ENCODE data around the gene ZNF213. TPM values are rescaled to one million over a fixed set of nuclear protein-coding genes. Genes with fewer than 3 reads are reported as not detected.

The ZNF213 gene
- polyA plus RNA-seq, 1 donor (not counting 4 experiments of a cell fraction or from before 2014, with no cell fraction given) = 0.51 TPM

DNA sequence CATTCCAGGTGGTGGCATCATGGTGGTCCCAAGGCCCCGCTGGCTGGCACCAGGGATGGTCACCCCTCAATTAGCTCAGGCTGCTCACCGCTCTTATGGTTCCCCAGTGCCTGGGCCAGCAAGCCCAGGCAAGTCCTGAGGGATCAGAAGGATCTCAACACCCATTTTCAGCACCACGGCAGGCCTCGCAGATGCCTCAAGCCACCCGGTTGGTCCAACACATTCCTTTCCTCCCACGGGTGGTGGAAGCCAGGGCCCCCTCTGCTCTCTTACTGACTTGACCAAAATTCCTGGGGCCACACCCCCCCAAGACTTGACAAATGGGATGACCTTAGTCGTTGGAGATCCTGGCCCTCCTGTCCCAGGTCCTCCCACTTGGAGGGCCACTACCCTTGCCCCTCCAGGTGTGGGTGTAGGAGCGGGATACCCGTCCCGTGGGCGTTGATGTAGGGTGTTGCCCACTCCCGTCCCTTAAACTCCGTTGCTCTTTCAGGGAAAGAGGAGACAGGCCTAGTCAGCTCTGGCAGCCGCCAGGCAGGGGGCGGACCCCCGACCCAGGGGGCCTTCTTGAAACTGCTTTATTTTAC lies 16.5 kb upstream of the ZNF213 start:
- Histone ChIP-seq H3K79me2 (ENCODE audit: control insufficient read depth, insufficient read depth, low read length) (peaks cover 13% of the 10 kb centered on the region), H3K4me3 (ENCODE audit: control insufficient read depth in 2 of 3, extremely low read depth in 1 of 3, insufficient read depth in 2 of 3, low read depth in 1 of 3, low read length in 3 of 3) (no peak overlapping the region), H3K9ac (ENCODE audit: control insufficient read depth, extremely low read depth, insufficient read depth, low read length) (no peak overlapping the region), H3K4me1 (ENCODE audit: control insufficient read depth, extremely low read depth, insufficient read depth, low read length) (peaks cover 13% of the 10 kb centered on the region), H3K4me2 (ENCODE audit: control insufficient read depth, extremely low read depth, insufficient read depth, low read depth, low read length) (no peak overlapping the region), H3K9me3 (ENCODE audit: control insufficient read depth, low read depth, low read length) (no peaks in the 10 kb centered on the region), H4K20me1 (ENCODE audit: control insufficient read depth, extremely low read depth, insufficient read depth, low read length) (no peaks in the 10 kb centered on the region), H2AFZ (ENCODE audit: control insufficient read depth, low read length) (no peak overlapping the region), H3K27me3 (ENCODE audit: control insufficient read depth, extremely low read depth, insufficient read depth, low read length) (no peaks in the 10 kb centered on the region), H3K9me1 (ENCODE audit: control insufficient read depth, extremely low read depth, insufficient read depth, low read length) (no peaks in the 10 kb centered on the region), H3K27ac (ENCODE audit: control insufficient read depth, insufficient read depth, low read length) (no peak overlapping the region), H3K36me3 (ENCODE audit: control insufficient read depth in 2 of 2, extremely low read depth in 1 of 2, insufficient read depth in 2 of 2, low read length in 2 of 2) (peaks cover 0 to 23% of the 10 kb centered on the region in 2 experiments)
- no peak for DNase-seq (ENCODE audit: low read depth, low spot score)
- dilution Hi-C loops (cut with MboI; ENCODE audit: extremely low pct_ligation_motif_present, low sequenced_read_pairs) = no loop called here
- FAIRE-seq = no peak
- TF ChIP-seq EZH2 (IDR thresholded peaks at IDR 0.05; ENCODE audit: low read length) = no peak

DNA sequence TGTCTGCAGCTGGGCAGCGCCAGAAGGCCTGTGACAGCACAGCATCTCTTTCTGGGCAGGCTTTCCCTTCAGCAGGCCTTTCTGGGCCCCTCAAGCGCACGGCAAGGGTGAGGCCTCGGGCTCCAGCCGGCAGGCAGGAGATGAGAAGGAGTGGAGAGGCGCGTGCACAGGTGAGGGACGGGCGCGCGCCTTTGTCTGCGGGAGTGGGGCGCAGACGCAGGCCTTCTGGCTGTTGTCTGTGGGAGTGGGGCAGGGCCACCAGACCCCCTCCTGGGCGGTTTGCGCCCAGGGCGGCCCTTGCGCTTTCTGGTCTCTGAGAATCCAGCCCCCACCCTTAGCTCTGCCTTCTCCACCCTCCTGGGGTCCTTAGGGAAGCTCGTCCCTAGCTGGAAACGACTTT lies 16.0 kb upstream of the ZNF213 start:
- H3K79me2 ChIP-seq (ENCODE audit: control insufficient read depth, insufficient read depth, low read length) = peaks cover 8% of the 10 kb centered on the region
- H3K9ac ChIP-seq (ENCODE audit: control insufficient read depth, extremely low read depth, insufficient read depth, low read length) = no peak overlapping the region
- no peaks in the 10 kb centered on the region for H3K27me3 ChIP-seq (ENCODE audit: control insufficient read depth, extremely low read depth, insufficient read depth, low read length)
- H3K4me3 ChIP-seq (ENCODE audit: control insufficient read depth in 2 of 3, extremely low read depth in 1 of 3, insufficient read depth in 2 of 3, low read depth in 1 of 3, low read length in 3 of 3) = no peak overlapping the region
- H2AFZ ChIP-seq (ENCODE audit: control insufficient read depth, low read length) = no peak overlapping the region
- no peak overlapping the region for H3K27ac ChIP-seq (ENCODE audit: control insufficient read depth, insufficient read depth, low read length)
- H3K9me3 ChIP-seq (ENCODE audit: control insufficient read depth, low read depth, low read length) = no peaks in the 10 kb centered on the region
- no peaks in the 10 kb centered on the region for H4K20me1 ChIP-seq (ENCODE audit: control insufficient read depth, extremely low read depth, insufficient read depth, low read length)
- H3K4me1 ChIP-seq (ENCODE audit: control insufficient read depth, extremely low read depth, insufficient read depth, low read length) = peaks cover 13% of the 10 kb centered on the region
- dilution Hi-C loops (cut with MboI; ENCODE audit: extremely low pct_ligation_motif_present, low sequenced_read_pairs) = no loop called here
- peaks cover 0 to 23% of the 10 kb centered on the region in 2 experiments for H3K36me3 ChIP-seq (ENCODE audit: control insufficient read depth in 2 of 2, extremely low read depth in 1 of 2, insufficient read depth in 2 of 2, low read length in 2 of 2)
- TF ChIP-seq EZH2 (IDR thresholded peaks at IDR 0.05; ENCODE audit: low read length) (no peak), CTCF (optimal IDR thresholded peaks at IDR 0.05 in 1 of 3, IDR thresholded peaks at IDR 0.05 in 1 of 3, conservative IDR thresholded peaks at IDR 0.05 in 1 of 3; ENCODE audit: extremely low read depth in 1 of 3, insufficient read depth in 2 of 3, low read length in 3 of 3) (no peak)
- FAIRE-seq = no peak
- H3K4me2 ChIP-seq (ENCODE audit: control insufficient read depth, extremely low read depth, insufficient read depth, low read depth, low read length) = no peak overlapping the region
- DNase-seq (ENCODE audit: low read depth, low spot score) = no peak
- no peaks in the 10 kb centered on the region for H3K9me1 ChIP-seq (ENCODE audit: control insufficient read depth, extremely low read depth, insufficient read depth, low read length)

- Histone ChIP-seq H3K4me1 (ENCODE audit: control insufficient read depth, extremely low read depth, insufficient read depth, low read length) (peaks cover 11% of the 10 kb centered on the region), H3K9me1 (ENCODE audit: control insufficient read depth, extremely low read depth, insufficient read depth, low read length) (no peaks in the 10 kb centered on the region), H3K9ac (ENCODE audit: control insufficient read depth, extremely low read depth, insufficient read depth, low read length) (no peak overlapping the region), H3K27ac (ENCODE audit: control insufficient read depth, insufficient read depth, low read length) (no peak overlapping the region), H3K4me2 (ENCODE audit: control insufficient read depth, extremely low read depth, insufficient read depth, low read depth, low read length) (no peak overlapping the region), H2AFZ (ENCODE audit: control insufficient read depth, low read length) (no peak overlapping the region), H3K27me3 (ENCODE audit: control insufficient read depth, extremely low read depth, insufficient read depth, low read length) (no peaks in the 10 kb centered on the region), H4K20me1 (ENCODE audit: control insufficient read depth, extremely low read depth, insufficient read depth, low read length) (no peaks in the 10 kb centered on the region), H3K36me3 (ENCODE audit: control insufficient read depth in 2 of 2, extremely low read depth in 1 of 2, insufficient read depth in 2 of 2, low read length in 2 of 2) (peaks cover 0 to 23% of the 10 kb centered on the region in 2 experiments), H3K9me3 (ENCODE audit: control insufficient read depth, low read depth, low read length) (no peaks in the 10 kb centered on the region), H3K79me2 (ENCODE audit: control insufficient read depth, insufficient read depth, low read length) (peaks cover 4% of the 10 kb centered on the region), H3K4me3 (ENCODE audit: control insufficient read depth in 2 of 3, extremely low read depth in 1 of 3, insufficient read depth in 2 of 3, low read depth in 1 of 3, low read length in 3 of 3) (no peak overlapping the region)
- no peak for DNase-seq (ENCODE audit: low read depth, low spot score)
- FAIRE-seq = no peak
- dilution Hi-C loops (cut with MboI; ENCODE audit: extremely low pct_ligation_motif_present, low sequenced_read_pairs) = no loop called here
- no peak for TF ChIP-seq EZH2 (IDR thresholded peaks at IDR 0.05; ENCODE audit: low read length)
- no peak for TF ChIP-seq CTCF (optimal IDR thresholded peaks at IDR 0.05 in 1 of 3, IDR thresholded peaks at IDR 0.05 in 1 of 3, conservative IDR thresholded peaks at IDR 0.05 in 1 of 3; ENCODE audit: extremely low read depth in 1 of 3, insufficient read depth in 2 of 3, low read length in 3 of 3)
Measured at GRCh38 chr16:3119286-3119685, 15.5 kb upstream of the ZNF213 start.

Measured in keratinocyte (primary cell).